Activated T-cell treated with anti-CD3 and anti-CD28 coated beads, Interleukin-2, amount 50 U/mL, for 4 hours (primary cell): ENCODE data around the gene TM4SF1. TPM values are rescaled to one million over a fixed set of nuclear protein-coding genes. Genes with fewer than 3 reads are reported as not detected.
A peak's percentile ranks its signal among the peaks of the same experiment; 100 is the strongest.

Experiments used
- ATAC-seq, 2 donors: fragments of 200-7000 bp; cut with Tn5 transposase; one replicate each; pipeline ENCODE4 v1.10.0; 2021
- DNase-seq: peaks from one replicate; pipeline ENCODE4 v3.0.0-alpha.2; 2020
- H3K27me3 Mint-ChIP-seq: one replicate; pipeline ENCODE4 v1.8.0; 2021; ENCODE audit warnings: low read depth, mixed read lengths
- H3K36me3 Mint-ChIP-seq: one replicate; pipeline ENCODE4 v1.8.0; 2022; ENCODE audit warnings: mixed read lengths; ENCODE audit not compliant: insufficient read depth
- H3K4me1 Mint-ChIP-seq: one replicate; pipeline ENCODE4 v1.8.0; 2021; ENCODE audit warnings: low read depth, mixed read lengths
- H3K4me3 Mint-ChIP-seq: one replicate; pipeline ENCODE4 v1.8.0; 2021; ENCODE audit warnings: mild to moderate bottlenecking, moderate library complexity, mixed read lengths
- H3K9me3 Mint-ChIP-seq: one replicate; pipeline ENCODE4 v1.8.0; 2021; ENCODE audit warnings: mixed read lengths
- total RNA-seq, 3 donors: library from RNA; stranded (reverse); gene quantifications; one replicate each; pipeline ENCODE4 v1.2.1, GENCODE V29; 2021

TM4SF1 gene
- total RNA-seq, 3 donors from 2014 or later, result 0.22 to 1.3 (median 0.37) TPM

DNA sequence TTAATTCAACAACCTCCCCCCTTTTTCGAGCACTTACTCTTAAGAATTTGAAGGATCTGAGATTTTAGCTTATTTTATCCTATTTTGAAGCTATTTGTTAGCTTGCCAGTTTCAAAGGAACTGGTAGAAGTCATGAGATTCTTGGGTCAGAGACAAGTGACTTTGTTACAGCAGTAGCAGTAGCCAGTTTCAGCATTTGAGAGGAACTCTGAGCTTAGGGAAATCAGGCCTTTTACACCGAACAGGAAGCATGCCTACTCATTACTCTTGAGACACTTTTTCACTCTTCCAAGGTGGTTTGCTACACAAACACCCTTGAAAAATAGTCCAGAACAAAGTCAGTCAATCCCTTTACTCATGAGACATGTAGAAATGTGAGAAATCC is 24.5 kb upstream of the TM4SF1 start:
- H3K36me3 Mint-ChIP-seq, result no peaks in the 10 kb centered on the region
- no peak for ATAC-seq
- no peaks in the 10 kb centered on the region for H3K4me1 Mint-ChIP-seq
- peaks cover 12% of the 10 kb centered on the region for H3K27me3 Mint-ChIP-seq
- no peaks in the 10 kb centered on the region for H3K9me3 Mint-ChIP-seq
- no peak overlapping the region for H3K4me3 Mint-ChIP-seq
- DNase-seq, result no peak

DNA sequence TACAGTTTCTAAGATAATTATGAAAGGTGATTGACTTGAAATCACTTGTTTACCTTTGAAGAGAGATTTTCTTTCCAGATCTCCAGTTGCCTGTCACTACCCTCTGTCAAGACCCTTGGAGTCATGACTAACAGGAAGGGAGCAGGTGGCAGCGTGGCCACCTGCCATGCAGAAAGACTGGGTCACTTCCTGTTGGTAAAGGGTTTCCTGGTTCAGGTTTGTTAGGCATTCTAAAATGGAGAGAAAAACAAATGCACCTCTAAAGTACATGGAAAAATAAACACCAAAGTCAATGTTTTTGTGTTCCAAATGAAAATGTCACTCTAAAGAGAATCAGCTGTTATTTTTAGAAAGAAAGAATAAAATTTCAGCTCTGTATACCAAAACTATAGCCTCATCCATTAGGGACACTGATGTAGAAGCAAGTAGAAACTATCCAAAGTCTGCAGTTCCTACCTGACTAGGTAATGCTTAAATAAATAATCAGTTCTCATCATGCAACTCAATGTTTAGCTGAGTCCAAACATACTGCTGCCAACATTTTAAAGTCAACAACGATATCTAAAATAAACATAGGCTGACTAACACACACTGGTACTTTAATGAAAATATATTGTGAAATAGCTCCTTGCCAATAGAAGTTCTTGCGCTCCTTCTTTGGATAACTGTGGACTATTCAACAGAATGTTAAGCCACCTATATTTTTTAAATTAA is 23.9 kb upstream of the TM4SF1 start:
- Mint-ChIP-seq H3K4me3 (no peak overlapping the region), H3K4me1 (no peaks in the 10 kb centered on the region), H3K27me3 (peaks cover 12% of the 10 kb centered on the region), H3K9me3 (no peaks in the 10 kb centered on the region), H3K36me3 (no peaks in the 10 kb centered on the region)
- DNase-seq (no peak), ATAC-seq (no peak)

DNA sequence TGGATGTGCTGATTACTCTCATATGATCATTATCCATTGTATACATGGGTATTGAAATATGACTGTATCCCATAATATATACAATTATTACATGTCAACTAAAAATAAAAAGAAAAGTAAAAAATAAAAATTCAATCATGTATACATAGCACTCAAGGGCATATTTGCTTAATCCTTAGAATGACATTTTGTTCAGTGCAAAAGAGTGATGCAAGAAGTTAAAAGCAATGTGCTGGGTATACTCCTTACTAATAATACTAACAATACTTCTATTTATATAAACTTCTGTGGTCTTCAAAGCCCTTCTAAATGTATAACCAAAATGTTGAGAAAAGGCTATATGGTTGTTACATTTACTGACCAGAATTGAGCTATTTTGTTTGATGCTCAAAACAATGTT is 23.2 kb upstream of the TM4SF1 start:
- Mint-ChIP-seq H3K36me3 (no peaks in the 10 kb centered on the region), H3K27me3 (peaks cover 12% of the 10 kb centered on the region), H3K9me3 (no peaks in the 10 kb centered on the region), H3K4me3 (no peak overlapping the region), H3K4me1 (no peaks in the 10 kb centered on the region)
- DNase-seq, result no peak
- no peak for ATAC-seq

DNA sequence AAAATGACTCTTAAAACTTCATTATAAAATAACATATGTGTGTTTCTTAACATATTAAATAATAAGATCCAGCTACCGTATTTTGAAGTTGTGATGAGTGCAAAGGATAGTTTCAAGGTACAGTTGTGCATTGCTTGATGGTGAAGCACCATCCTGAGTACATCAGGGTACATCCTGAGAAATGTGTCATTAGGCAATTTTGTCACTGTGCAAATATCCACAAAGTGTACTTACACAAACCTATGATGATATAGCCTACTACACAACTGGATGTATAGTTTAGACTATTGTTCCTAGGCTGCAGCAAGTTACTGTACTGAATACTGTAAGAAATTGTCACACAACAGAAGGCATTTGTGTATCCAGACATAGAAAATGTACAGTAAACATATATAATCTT is 20.8 kb upstream of the TM4SF1 start:
- Mint-ChIP-seq H3K9me3 (no peaks in the 10 kb centered on the region), H3K27me3 (peaks cover 8% of the 10 kb centered on the region)
- ATAC-seq, result no peak

DNA sequence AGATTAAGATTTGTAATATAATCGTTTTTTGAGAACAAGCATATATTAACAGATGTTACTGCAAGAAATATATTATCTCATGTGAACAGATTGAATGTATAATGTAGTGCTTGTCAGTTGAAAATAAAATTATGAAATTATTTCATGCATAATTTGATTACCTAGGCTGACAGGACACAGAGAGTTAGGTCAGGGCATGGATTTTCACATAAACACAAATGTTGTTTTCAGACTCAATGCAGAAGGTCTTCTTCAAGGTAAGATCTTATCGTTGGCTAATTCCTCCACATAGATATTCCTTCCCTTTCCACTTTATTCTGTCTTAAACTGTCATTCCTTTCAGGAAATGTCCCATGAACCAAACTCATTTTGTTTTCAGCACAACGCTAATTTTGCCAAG is 20.1 kb upstream of the TM4SF1 start:
- H3K9me3 Mint-ChIP-seq, result no peaks in the 10 kb centered on the region
- no peak overlapping the region for H3K4me3 Mint-ChIP-seq
- ATAC-seq, result no peak
- H3K36me3 Mint-ChIP-seq, result no peaks in the 10 kb centered on the region
- no peaks in the 10 kb centered on the region for H3K4me1 Mint-ChIP-seq
- DNase-seq, result no peak
- peaks cover 5% of the 10 kb centered on the region for H3K27me3 Mint-ChIP-seq

More for the DNA sequence above, 20.8 kb upstream of the TM4SF1 start:
- H3K4me1 Mint-ChIP-seq, result no peaks in the 10 kb centered on the region
- no peak overlapping the region for H3K4me3 Mint-ChIP-seq
- no peaks in the 10 kb centered on the region for H3K36me3 Mint-ChIP-seq
- no peak for DNase-seq

DNA sequence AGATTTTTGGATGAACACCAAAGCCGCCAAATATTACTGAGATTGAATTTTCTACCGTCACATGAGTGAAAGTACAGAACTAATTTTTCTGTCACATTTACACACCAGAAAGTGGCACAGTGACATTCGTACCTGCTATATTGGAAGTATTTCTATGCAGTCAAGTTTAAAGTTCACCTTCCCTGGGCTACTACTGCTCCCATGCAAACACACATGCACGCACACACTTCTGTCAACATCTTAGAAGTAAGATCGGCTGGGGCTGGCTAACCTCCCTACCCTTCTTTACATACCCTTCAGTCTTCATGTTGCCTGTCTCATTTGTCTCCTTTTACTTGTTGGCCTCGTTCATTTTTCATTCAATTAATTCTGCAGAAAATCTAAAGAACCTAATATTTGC is 19.0 kb upstream of the TM4SF1 start:
- no peaks in the 10 kb centered on the region for H3K9me3 Mint-ChIP-seq
- no peaks in the 10 kb centered on the region for H3K36me3 Mint-ChIP-seq
- DNase-seq, result no peak
- H3K4me1 Mint-ChIP-seq, result no peaks in the 10 kb centered on the region
- H3K27me3 Mint-ChIP-seq, result peaks cover 7% of the 10 kb centered on the region
- no peak overlapping the region for H3K4me3 Mint-ChIP-seq
- ATAC-seq, result no peak

DNA sequence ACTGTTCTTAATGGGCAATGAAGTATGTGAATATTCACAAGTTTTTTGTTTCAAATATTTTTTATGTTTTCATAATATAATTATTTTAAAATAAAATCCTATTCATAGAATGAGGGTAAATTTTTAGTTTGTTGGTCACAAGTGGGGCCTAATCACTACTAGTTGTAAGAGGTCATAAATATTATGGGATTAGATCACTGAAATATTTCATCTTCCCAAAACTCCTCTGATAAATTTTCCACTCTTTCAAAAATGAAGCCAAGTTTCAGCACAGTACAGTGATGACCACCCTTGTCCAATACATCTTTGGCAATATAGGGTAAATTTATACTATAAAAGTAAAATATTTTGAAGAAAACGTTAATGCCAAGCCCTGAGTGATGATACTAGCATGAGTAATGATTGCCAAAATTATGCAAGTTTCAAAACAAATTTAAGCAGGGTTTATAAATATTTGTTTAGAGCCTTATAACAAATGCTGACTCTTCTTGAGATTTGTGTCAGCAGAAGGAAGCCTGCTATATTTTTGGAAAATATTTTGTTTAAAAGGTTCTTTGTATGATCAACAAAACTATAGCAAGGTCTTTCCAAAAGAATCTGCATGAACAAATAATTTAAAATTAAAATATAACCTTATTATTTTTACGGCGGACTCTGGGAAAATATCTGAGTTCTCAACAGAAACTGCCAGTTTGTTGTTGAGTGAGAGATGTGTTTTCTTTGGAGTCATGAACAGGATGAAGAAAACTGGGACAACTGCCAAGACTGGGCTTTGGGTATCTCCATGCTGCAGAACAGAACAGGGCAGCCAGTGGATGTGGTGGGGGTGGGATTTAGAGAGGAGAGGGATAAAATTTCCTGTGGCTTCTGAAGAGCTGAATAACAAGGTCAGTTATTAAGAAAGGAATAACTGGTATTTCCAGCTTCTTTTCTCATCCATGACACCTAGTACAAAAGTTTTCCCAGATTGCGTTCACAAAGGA is 17.9 kb upstream of the TM4SF1 start:
- DNase-seq, result no peak
- ATAC-seq, result no peak
- Mint-ChIP-seq H3K4me1 (no peaks in the 10 kb centered on the region), H3K36me3 (no peaks in the 10 kb centered on the region), H3K9me3 (no peaks in the 10 kb centered on the region), H3K27me3 (peaks cover 7% of the 10 kb centered on the region), H3K4me3 (no peak overlapping the region)

DNA sequence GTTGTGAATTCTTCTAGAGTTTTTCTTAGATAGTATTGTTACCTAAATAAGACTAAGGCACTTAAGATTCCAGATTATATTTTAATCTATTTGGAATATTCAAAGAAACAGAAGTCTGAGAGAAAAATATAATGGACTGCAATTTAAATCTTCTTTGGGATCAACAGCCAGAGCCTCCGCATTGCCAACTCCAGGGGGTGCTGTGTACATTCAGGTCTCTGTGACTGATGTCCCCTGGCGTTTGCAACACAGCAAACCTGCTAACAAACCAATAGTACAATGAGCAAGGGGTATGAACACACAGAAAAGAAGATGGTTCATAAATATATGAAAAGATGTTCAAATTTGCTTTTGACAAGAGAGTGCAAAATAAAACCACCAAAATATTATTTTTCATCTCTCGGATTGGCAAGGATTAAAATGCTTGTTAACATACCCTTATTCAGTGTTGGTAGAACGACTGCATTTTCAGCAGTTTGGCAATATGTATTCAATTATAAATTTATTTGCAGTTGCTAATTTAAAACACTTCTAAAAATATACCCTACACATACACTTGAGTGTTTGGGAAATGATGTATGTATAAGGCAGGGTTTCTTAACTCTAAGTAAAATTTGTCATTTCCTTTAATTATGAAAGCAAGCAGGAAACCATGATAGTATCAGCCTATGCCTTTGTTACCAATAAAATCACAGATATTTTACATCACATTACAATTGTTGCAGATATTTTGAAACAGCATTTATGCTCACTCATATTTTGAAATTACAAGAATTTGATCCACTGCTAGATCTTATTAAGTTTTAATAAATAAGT is 16.1 kb upstream of the TM4SF1 start:
- ATAC-seq (peak in 1 of 2 donors; percentile 41), DNase-seq (no peak)
- H3K36me3 Mint-ChIP-seq, result no peaks in the 10 kb centered on the region
- no peaks in the 10 kb centered on the region for H3K4me1 Mint-ChIP-seq
- no peak overlapping the region for H3K4me3 Mint-ChIP-seq
- no peaks in the 10 kb centered on the region for H3K9me3 Mint-ChIP-seq
- H3K27me3 Mint-ChIP-seq, result peaks cover 2% of the 10 kb centered on the region

DNA sequence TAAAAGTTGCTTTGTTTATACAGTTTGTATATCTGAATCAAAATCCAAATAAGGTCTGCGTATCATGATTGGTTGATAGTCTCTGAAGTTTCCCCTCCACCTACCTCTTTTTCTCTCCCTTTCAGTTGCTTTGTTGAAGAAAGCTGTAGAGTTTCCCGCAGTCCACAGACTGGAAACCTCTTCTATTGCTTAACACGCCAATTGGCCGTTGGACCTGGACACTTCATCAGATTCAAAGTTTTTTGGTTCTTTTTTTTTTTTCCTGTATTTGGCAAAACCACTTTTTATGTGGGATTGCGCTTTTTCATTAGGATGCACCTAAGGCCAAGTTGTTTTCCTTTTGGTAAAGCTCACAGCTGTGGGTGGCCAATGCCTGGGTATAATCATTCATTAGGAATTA is 14.5 kb upstream of the TM4SF1 start:
- H3K9me3 Mint-ChIP-seq, result no peaks in the 10 kb centered on the region
- no peak for ATAC-seq
- DNase-seq, result no peak
- H3K27me3 Mint-ChIP-seq, result peaks cover 2% of the 10 kb centered on the region
- H3K36me3 Mint-ChIP-seq, result no peaks in the 10 kb centered on the region
- H3K4me1 Mint-ChIP-seq, result no peaks in the 10 kb centered on the region
- no peak overlapping the region for H3K4me3 Mint-ChIP-seq

DNA sequence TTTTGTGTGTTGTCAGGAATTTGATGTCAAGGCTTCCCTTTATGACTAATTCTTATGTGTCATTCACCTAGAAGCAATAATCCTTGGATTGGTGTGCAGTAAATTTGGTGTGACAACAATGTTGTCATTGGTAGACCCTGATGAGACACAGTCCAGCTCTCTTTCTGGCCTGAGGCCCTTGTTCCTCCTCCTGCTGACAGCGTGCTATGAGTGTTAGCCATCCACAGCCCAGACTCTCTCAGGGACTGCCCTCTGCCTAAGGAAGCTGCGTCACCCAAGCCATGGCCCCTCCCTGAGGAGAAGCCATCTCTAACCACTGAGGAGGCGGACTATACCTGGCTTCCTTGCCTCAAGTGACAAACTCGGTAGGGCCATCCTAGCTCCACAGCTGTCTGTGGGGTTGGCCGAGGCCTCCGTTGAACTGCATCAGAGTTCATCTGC is 13.3 kb upstream of the TM4SF1 start:
- no peak overlapping the region for H3K4me3 Mint-ChIP-seq
- ATAC-seq (no peak), DNase-seq (no peak)
- H3K9me3 Mint-ChIP-seq, result no peaks in the 10 kb centered on the region
- H3K36me3 Mint-ChIP-seq, result no peaks in the 10 kb centered on the region
- H3K27me3 Mint-ChIP-seq, result peaks cover 2% of the 10 kb centered on the region
- H3K4me1 Mint-ChIP-seq, result no peaks in the 10 kb centered on the region

DNA sequence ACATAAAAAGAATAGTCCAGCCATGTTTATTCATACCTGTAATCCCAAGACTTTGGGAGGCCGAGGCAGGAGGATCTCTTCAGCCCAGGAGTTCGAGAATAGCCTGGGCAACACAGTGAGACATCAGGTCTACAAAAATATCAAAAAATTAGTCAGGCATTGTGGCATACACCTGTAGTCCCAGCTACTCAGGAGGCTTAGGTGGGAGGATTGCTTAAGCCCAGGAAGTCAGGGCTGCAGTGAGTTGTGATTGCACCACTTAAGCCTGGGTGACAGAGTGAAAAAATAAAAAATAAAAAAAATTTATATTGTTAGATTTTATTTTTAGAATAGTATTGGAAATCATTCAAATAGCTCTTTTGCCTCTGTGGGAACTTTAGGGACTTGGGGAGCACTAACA is 12.8 kb upstream of the TM4SF1 start:
- Mint-ChIP-seq H3K36me3 (no peaks in the 10 kb centered on the region), H3K4me3 (no peak overlapping the region), H3K27me3 (peaks cover 2% of the 10 kb centered on the region), H3K4me1 (no peaks in the 10 kb centered on the region), H3K9me3 (no peaks in the 10 kb centered on the region)
- DNase-seq (no peak), ATAC-seq (no peak)

DNA sequence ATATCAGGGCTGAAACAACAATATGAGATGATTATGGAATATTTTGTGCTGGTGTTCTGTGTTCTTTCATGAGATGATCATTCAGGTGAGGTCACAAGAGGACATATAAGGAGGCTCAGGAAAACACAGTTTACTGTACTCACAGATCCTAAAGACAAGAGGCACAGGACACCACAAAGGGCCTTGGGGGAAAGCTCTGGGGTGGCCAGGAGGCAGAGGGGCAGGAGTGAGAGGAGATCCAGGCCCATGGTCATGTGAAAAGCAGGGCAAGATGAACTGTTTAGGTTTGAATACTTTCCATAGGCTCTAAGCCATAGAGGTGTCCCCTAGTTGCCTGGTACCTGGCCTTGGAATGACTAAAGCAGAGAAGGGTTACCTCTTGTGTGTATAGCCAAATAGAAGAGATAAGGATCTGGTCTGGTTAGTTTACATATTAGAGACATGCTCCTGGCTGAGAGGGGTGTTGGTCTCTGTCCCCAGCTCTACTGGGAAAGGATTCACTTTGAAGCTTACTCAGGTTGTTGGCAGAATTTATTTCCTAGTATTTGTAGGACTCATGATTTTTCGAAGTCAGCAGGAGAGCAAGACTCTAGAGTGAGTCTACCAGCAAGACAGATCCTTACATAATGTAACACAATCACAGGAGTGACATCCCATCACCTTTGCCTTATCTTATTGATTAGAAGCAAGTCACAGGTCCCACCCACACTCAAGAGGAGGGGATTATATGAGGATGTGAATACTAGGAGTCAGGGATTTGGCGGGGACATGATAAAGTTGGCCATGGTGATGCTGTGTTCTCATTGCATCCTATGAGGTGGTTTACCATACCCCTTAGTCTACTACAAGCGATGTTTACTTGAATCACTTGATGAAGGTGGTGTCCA is 11.3 kb upstream of the TM4SF1 start:
- ATAC-seq (no peak), DNase-seq (no peak)
- Mint-ChIP-seq H3K27me3 (peaks cover 2% of the 10 kb centered on the region), H3K4me1 (no peaks in the 10 kb centered on the region), H3K36me3 (no peaks in the 10 kb centered on the region), H3K9me3 (no peaks in the 10 kb centered on the region), H3K4me3 (no peak overlapping the region)

DNA sequence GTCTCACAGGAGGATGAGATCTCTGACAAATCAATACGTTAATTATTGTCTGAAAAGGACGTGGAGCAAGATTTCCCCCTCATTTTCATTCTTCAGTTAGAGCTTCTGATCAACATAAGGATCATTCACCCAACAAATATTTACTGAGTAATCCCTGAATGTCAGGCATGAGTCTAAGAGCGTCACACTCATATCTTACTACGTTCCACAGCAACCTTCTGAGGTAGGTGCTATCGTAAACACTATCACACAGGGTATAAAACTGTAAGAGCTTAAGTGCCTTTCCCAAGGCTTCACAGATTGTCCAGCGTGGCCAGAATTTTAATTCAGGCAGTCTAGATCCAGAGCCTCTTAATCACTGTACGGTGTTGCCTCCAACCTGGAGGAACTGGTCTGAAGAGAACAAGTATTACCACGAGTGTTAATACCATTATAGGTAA is 10.6 kb upstream of the TM4SF1 start:
- no peak for DNase-seq
- no peaks in the 10 kb centered on the region for H3K36me3 Mint-ChIP-seq
- ATAC-seq, result no peak
- H3K9me3 Mint-ChIP-seq, result no peaks in the 10 kb centered on the region
- no peak overlapping the region for H3K4me3 Mint-ChIP-seq
- H3K27me3 Mint-ChIP-seq, result peaks cover 2% of the 10 kb centered on the region
- no peaks in the 10 kb centered on the region for H3K4me1 Mint-ChIP-seq
